Measurements from ENCODE around the gene ZFHX3.
"Not testable (repeated sequence)": the region's sequence is repeated elsewhere in the genome, so short reads cannot be mapped to it uniquely, and the experiment has no call there.

ZFHX3 gene, protein sequence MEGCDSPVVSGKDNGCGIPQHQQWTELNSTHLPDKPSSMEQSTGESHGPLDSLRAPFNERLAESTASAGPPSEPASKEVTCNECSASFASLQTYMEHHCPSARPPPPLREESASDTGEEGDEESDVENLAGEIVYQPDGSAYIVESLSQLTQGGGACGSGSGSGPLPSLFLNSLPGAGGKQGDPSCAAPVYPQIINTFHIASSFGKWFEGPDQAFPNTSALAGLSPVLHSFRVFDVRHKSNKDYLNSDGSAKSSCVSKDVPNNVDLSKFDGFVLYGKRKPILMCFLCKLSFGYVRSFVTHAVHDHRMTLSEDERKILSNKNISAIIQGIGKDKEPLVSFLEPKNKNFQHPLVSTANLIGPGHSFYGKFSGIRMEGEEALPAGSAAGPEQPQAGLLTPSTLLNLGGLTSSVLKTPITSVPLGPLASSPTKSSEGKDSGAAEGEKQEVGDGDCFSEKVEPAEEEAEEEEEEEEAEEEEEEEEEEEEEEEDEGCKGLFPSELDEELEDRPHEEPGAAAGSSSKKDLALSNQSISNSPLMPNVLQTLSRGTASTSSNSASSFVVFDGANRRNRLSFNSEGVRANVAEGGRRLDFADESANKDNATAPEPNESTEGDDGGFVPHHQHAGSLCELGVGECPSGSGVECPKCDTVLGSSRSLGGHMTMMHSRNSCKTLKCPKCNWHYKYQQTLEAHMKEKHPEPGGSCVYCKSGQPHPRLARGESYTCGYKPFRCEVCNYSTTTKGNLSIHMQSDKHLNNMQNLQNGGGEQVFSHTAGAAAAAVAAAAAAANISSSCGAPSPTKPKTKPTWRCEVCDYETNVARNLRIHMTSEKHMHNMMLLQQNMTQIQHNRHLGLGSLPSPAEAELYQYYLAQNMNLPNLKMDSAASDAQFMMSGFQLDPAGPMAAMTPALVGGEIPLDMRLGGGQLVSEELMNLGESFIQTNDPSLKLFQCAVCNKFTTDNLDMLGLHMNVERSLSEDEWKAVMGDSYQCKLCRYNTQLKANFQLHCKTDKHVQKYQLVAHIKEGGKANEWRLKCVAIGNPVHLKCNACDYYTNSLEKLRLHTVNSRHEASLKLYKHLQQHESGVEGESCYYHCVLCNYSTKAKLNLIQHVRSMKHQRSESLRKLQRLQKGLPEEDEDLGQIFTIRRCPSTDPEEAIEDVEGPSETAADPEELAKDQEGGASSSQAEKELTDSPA (N-terminal part only)

DNA sequence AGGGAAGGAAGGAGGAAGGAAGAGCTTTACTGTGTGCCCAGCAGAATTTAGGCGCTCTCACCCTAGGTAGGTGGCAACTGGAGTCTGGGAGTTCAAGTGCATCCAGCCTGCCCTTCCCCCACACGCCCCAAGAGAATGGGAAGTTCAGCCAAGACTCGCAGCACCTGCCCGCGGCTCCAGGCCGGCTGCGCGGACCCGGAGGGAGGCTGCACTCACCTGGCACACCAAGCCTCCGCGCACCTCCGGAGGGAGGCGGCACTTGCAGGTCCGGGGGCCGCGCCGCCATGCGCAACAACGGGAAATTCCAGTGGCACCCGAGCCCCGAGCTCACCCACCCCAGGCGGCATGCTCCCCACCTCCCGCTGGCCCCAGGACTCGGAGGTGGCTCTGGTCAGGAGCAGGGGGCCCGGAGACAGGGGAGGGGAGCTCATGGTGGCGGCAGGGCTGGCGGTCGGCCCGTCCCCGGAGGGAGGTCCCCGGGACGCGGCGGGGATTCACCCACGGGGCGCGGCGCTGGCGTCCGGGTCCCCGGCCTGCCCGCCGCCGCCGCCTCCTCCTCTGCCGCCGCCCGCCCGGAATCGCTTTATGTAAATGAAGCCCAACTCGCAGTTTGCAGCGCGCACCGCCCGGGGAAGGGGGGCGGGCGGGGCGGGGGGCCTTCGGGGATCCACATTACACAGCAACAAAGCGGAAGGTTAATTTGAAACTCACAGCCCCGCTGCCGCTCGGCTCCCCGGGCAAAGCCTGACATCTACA, at the start of gene ZFHX3:
Gene ZFHX3, minus strand, starts transcription at position 593 of the 756 bp plus-strand sequence. CDS start 87,983 bp downstream, outside the sequence.
- in situ Hi-C loops (cut with HindIII; ENCODE audit: low sequenced_read_pairs) = no loop called here

DNA sequence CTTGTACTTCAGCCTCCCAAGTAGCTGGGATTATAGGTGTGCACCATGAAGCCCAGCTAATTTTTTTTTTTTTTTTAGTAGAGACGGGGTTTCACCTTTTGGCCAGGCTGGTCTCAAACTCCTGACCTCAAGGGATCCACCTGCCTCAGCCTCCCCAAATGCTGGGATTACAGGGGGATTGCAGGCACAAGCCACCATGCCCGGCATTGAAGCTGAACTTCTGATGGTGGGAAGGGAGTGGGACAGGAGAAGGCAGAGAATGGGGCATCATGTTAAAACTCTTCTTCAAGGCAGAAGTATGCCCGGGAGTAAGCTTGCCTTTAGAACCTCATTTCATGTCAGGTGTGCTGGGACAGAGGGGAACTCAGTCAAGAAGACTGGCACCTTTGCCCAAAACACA, 48.6 kb upstream of the ZFHX3 start:
- in situ Hi-C loops (cut with HindIII; ENCODE audit: low sequenced_read_pairs) = no loop called here

DNA sequence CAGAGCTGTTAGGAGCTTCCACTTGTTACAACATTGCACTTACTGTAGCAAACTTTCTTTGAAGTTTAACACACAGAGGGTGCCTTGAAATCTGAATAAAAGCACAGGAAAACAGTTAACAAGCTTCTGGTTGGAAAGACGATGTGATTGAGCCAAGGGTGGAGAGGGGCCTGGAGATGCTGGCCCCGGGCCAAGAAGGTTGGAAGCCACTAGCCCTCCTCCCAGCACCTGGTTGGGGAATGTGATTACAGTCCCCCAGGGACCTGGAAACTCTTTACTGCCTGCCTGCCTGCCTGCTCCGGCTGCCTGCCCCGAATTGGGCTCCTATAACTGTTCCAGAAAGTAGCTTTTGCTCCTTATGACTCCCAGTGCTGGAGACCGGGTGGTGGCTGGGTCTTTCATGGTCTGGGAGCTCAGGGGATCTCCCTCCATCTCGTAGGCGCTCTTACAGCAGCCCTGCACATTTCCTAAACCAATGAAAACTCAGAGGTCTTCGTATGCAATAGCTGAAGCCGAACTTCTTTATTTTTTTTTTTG, 48.0 kb upstream of the ZFHX3 start:
- in situ Hi-C loops (cut with HindIII; ENCODE audit: low sequenced_read_pairs) = no loop called here

DNA sequence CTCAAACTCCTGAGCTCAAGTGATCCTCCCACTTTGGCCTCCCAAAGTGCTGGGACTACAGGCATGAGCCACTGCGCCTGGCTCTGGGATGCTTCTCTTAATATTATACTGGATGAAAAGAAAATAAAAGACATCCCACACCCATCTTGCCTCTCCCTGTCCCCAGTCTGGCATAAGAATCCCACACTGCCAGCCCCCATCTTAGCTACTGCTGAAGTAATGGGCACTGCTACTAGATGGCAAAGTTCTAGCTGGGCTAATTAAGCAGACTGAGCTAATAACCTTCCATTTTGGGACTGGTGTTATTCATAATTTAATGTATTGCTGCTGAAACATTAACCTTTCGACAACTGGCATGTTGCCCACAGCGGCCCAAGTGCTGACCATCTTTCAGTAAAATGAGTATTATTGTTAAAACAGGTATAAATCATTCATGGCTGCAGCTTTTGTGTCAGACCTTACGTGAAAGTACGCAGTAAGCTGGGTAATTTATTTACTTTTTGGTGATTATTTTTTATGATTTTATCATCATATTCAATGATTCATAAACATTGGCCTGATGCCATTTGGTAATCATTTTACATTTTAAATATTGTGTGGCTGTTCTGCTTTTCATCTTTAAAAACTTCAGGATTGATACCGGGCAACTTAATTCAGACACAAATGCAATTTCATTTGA, 47.4 kb upstream of the ZFHX3 start:
- in situ Hi-C loops (cut with HindIII; ENCODE audit: low sequenced_read_pairs) = no loop called here

DNA sequence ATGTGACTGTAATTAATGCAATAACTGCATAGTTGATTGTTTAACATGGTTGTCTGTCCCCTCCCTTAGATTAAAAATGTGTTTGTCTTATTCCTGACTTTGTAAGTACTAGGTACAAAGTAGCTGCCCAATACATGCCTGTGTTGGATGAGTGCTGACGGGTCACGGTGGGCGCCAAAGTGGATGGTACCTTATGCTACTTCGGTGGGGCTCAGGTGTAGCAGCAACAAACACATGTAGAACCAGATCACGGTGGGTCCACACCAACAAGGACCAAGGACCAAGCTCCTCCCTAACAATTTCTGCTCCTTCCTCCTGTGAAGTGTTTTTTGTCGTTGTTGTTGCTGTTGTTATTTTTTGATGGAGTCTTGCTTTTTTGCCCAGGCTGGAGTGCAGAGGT, 46.4 kb upstream of the ZFHX3 start:
- in situ Hi-C loops (cut with HindIII; ENCODE audit: low sequenced_read_pairs) = no loop called here

DNA sequence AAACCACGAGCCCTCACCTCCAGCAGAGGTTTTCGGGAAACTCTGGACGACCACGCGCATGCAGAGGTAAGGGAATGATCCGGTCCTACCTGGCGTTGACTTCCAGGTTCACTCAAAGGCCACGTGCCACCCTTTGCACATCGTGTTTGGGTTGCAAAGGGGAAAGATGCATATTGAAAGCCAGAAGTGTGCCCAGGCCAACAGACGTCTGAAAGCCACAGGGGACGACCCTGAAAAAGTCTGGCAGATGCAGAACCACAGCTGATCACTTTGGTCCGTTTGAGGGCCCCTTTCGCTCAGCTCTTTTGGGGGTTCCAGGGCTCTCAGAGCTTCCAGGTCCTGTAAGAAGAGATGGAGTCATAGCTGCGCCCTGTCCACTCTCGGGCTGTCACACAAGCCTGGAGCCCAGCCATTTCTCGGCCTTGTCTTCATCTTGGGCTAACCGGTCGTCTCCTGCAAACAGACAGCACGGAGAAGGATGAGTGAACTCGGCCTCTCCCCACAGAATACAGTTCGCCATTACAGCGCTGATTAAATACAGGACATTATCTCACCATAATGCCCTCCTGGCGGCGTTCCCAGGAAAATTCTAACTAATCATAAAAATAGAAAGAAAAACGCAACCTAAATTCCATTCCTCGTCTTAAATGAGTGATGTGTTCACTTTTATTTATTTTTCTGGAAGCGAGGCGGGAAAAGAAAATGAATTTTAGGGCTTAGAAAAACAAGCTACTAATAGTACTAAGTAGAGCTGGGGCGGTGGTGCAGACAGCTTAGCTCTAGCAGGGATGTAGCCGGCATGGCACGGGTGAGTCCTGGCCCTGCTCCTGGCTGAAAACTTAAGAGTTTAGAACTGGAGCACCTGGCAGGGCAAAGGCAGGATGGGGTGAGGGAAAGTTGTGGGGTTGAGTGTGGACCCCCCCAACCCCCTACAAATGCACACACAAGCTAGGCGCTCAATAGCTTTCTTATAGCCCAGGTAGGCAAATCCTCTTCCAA, 45.5 kb upstream of the ZFHX3 start:
- in situ Hi-C loops (cut with HindIII; ENCODE audit: low sequenced_read_pairs) = no loop called here

DNA sequence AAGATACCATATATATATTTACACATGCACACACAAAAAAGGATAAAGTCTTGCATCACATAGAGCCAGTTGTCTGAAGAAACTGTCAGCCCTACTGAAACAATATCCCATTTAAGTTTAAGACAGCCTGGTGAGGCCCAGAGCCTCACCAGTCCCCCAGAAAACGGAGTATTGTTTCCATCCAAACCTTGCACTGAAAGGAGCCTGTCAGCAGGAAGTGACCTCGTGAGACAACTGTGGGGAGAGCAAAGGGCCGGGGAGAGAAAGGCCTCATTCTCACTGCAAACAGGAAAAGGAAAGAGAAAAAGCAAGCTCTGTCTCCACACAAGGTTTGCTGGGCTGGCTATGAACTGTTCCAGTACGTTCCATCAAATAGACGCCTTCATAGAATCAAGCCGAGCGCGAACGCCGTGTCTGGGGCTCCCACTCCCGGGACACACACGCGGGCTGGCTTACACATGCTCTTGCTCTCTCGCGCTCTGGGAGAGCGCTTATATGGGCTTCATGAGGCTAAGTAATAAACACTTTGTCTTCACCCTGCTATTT, 44.4 kb upstream of the ZFHX3 start:
- in situ Hi-C loops (cut with HindIII; ENCODE audit: low sequenced_read_pairs) = no loop called here

DNA sequence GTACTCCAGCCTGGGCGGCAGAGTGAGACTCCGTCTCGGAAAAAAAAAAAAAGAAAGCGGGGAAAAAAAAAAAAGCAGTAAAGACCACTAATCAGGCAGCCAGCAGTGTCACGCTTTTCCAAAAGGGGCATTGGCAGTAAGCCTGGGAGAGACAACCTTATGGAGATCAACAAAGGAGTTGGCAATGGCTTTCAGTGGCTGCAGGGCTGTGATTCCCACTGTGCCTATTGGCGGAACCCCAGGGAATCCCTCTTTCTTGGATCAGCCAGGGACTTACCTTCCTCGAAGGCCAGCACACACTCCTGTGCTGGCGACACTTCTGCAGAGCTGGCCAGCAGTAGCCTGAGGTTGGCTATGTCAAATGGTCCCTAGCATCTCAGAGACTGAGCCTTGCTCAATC, 43.2 kb upstream of the ZFHX3 start:
- in situ Hi-C loops (cut with HindIII; ENCODE audit: low sequenced_read_pairs) = no loop called here

DNA sequence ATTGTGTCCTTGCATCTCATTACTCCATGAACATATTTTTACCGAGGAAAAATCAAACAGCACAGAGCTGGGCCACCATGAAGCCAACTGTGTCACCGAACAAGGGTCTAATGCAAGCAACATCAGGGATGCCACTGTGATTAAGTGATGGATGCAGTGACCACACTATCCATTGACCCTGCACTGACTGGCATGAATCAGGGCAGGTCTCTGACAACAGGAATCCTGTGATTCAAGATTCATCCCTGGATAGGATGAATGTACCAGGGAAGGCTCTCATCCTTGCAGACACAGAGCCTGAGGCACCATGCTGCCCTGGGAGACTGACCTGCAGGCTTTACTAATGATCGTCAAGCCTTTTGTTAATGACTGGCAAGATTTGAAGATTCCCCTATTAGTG, 41.5 kb upstream of the ZFHX3 start:
- in situ Hi-C loops (cut with HindIII; ENCODE audit: low sequenced_read_pairs) = no loop called here

DNA sequence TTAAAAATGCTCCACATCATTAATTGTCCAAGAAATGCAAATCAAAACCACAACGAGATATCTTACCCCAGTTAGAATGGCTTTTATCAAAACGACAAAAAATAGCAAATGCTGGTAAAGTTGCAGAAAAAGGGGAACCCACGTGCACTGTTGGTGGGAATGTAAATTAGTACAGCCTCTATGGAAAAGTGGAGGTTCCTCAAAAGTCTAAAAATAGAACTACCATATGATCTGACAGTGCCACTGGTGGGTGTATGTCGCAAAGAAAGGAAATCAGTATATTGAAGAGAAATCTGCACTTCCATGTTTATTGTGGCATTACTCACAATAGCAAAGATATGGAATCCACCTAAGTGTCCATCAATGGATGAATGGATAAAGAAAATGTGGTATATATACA, 38.2 kb upstream of the ZFHX3 start:
- in situ Hi-C loops (cut with HindIII; ENCODE audit: low sequenced_read_pairs) = no loop called here

DNA sequence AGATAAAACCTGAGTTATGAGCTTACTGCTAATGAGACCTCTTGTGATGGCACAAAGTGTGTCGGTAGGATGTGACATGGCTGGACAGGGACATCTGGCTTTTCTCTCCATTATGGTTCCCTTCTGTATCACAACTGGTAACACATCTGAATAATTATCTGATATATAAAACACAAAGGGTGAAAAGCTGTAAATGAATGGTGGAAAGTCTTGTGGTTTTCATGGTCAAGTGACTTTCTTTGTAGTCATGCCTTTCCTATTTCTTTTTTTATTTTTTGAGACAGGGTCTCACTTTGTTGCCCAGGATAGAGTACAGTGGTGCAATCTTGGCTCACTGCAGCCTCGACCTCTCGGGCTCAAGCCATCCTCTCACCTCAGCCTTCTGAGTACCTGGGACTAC, 35.3 kb upstream of the ZFHX3 start:
- in situ Hi-C loops (cut with HindIII; ENCODE audit: low sequenced_read_pairs) = no loop called here

DNA sequence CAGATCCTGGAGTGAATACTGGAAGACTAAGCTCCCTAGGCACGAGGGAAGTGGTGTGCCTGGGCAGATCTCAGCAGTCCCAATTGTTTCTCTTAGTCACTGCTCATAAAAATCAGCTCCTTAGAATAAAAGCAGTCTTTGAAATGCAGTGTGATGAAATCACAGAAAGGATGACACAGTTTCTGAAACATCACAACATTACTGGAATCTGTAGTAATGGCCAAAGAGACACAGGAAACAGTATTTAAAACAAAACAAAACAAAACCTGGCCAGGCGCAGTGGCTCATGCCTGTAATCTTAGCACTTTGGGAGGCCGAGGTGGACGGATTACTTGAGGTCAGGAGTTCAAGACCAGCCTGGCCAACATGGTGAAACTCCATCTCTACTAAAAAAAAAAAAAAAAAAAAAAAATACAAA, 34.7 kb upstream of the ZFHX3 start:
- in situ Hi-C loops (cut with HindIII; ENCODE audit: low sequenced_read_pairs) = not testable (repeated sequence)

DNA sequence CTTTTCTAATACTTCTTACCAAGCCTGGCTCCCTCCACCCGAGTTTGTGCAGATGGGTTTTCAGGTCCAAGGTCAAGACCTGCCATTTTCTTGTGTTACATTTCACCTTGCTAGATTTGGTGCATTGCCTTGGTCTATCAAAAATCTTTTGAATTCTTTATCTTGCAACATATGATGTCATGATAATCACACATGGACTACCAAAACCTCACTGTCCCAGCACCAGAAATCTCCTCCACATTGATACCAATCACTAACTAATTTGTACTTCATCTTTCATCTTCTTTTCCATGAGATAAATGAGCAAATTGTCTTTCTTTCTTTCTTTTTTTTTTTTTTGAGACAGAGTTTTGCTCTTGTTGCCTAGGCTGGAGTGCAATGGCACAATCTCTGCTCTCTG, 33.0 kb upstream of the ZFHX3 start:
- in situ Hi-C loops (cut with HindIII; ENCODE audit: low sequenced_read_pairs) = no loop called here

DNA sequence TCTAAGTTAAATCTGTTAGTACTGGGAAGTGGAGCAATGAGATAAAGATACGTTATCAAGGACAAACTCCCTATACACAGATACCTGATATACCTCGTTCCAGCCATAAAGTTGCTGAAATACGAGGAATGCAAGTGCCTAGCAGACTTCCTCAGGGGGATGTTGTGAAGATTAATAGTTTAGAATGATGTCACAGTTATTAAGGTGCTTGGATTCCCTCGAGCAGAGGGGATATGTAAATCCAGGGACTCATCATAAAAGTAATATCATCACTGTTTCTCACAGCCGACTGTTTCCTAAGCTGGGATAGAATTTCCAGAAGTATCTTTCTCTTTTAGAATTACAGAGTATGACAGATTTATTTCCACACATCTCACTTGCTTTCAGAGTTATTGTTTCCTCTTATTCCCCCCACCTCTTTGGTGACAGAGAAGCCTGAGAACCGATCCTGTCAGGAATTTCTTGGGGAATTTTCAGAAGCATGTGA, 28.4 kb upstream of the ZFHX3 start:
- in situ Hi-C loops (cut with HindIII; ENCODE audit: low sequenced_read_pairs) = no loop called here

DNA sequence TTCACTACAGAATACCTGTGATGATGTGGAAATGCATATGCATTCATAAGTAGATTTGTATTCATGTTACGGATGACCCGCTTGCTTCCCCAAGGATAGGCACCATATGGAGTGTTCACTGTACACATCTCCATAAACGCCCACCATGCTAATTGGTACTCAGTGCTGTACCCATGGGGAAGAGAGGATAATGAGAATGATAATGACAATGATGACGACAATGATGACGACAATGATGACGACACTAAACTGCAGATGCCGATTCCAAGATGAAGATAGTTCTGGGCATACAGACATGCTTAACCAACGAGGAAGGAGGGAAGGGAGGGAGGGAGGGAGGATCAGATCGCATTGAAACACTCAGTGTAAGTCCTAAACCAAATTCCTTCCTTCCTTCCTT, 26.5 kb upstream of the ZFHX3 start:
- in situ Hi-C loops (cut with HindIII; ENCODE audit: low sequenced_read_pairs) = no loop called here

DNA sequence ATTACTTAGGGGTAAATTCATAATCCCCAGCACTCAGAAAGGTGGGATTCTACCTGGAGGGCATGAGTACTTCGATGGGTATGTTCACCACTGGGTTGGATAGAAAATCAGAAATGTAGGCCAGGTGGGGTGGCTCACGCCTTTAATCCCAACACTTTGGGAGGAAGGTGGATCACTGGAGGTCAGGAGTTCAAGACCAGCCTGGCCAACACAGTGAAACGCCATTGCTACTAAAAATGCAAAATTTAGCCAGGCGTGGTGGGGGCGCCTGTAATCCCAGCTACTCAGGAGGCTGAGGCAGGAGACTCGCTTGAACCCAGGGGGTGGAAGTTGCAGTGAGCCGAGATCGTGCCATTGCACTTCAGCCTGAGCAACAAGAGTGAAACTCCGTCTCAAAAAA, 24.1 kb upstream of the ZFHX3 start:
- in situ Hi-C loops (cut with HindIII; ENCODE audit: low sequenced_read_pairs) = not testable (repeated sequence)

DNA sequence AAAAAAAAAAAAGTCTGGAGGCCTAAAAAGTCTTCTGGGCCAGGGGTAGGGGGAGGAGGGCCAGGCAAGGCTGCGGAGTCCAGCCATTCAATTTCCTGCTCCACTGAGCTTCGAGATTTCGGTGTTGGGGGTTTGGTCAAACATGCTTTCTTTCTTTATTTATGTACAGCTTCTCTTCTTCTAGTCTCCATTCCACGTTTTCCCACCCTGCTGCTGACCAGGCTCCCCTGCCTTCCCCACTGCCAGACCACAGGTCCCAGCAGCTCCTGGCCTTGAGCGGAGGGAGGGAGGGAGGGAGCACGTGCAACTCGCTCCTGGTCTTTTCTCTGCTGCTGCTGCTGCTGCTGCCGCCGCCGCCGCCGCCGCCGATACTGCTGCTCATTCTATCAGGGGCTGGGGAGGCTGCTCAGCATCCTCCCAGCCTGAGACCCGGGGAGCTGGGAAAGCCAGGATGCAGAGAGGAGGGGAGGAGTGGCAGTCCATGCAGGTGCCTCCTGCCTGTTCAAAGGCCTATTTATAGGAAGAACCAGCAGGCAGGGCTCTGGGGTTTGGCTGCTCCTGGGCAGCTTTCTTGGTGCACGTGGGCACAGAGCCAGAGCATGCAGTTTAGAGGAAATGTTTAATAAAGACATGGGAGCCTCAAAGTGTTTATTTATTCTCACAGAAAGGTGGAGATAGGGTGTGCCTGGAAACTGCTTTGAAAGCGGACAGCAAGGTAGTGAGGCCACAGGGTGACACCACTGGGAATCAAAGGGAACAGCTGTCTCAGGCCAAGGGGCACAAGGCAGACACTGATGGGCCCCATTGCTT, 23.4 kb upstream of the ZFHX3 start:
- in situ Hi-C loops (cut with HindIII; ENCODE audit: low sequenced_read_pairs) = no loop called here
